ENCODE results near the gene LRP5.
A peak's percentile ranks its signal among the peaks of the same experiment; 100 is the strongest.

LRP5 gene

GRCh38 chr11:68403424-68403823, 91.0 kb downstream of the LRP5 start:
- H4K8ac ChIP-seq (ENCODE audit: low read depth, low read length), result no peak overlapping the region
- H2AFZ ChIP-seq (ENCODE audit: low read length), result no peak overlapping the region
- H3K14ac ChIP-seq (ENCODE audit: low read length), result no peak overlapping the region
- WGBS, 2 donors (ENCODE audit: extremely low coverage in 2 of 2, insufficient read length in 2 of 2, insufficient replicate concordance in 1 of 2), result no CpG with 5 or more reads among the region's 18 CpGs
- H3K27ac ChIP-seq (replicated peaks; ENCODE audit: low read length), result no peak overlapping the region
- no peaks in the 10 kb centered on the region for H3K79me1 ChIP-seq (ENCODE audit: low read depth, low read length)
- H3K4me3 ChIP-seq (ENCODE audit: low read length in 2 of 2), result no peak overlapping the region
- H2BK5ac ChIP-seq (ENCODE audit: low read length), result no peak overlapping the region
- no peak for DNase-seq (ENCODE audit: low spot score)
- H2BK12ac ChIP-seq (ENCODE audit: low read length), result no peak overlapping the region
- no peak overlapping the region for H4K91ac ChIP-seq (ENCODE audit: low read depth, low read length, poor library complexity)
- peaks cover 17 to 59% of the 10 kb centered on the region in 2 donors for H3K36me3 ChIP-seq (replicated peaks in 1 of 2; ENCODE audit: control insufficient read depth in 2 of 2, insufficient read depth in 2 of 2, low read length in 2 of 2)
- H3K9ac ChIP-seq (ENCODE audit: low read depth, low read length, poor library complexity), result no peak overlapping the region
- no peak overlapping the region for H3K4ac ChIP-seq (ENCODE audit: low read length)
- no peak overlapping the region for H3K23ac ChIP-seq (ENCODE audit: low read depth, low read length, poor library complexity)
- no peaks in the 10 kb centered on the region for H3K4me1 ChIP-seq (ENCODE audit: control insufficient read depth in 2 of 2, insufficient read depth in 1 of 2, low read depth in 1 of 2, low read length in 2 of 2)
- no peak overlapping the region for H3K4me2 ChIP-seq (ENCODE audit: insufficient read depth, low read length, poor library complexity, severe bottlenecking)
- H3K9me3 ChIP-seq (replicated peaks in 1 of 2; ENCODE audit: control insufficient read depth in 2 of 2, insufficient read depth in 1 of 2, low read depth in 1 of 2, low read length in 2 of 2), result no peaks in the 10 kb centered on the region
- no peak overlapping the region for H2BK120ac ChIP-seq (ENCODE audit: low read depth, low read length)
- no peaks in the 10 kb centered on the region for H3K27me3 ChIP-seq (ENCODE audit: control insufficient read depth in 3 of 3, insufficient read depth in 3 of 3, low read depth in 1 of 3, low read length in 3 of 3)
- H2AK5ac ChIP-seq (ENCODE audit: low read depth, low read length), result no peak overlapping the region
- no peak overlapping the region for H3K18ac ChIP-seq (ENCODE audit: low read length)
- no peak overlapping the region for H2BK15ac ChIP-seq (ENCODE audit: low read length)

- no peaks in the 10 kb centered on the region for H3K4me1 ChIP-seq (ENCODE audit: control insufficient read depth in 2 of 2, insufficient read depth in 1 of 2, low read depth in 1 of 2, low read length in 2 of 2)
- H3K18ac ChIP-seq (ENCODE audit: low read length), result no peak overlapping the region
- H3K4ac ChIP-seq (ENCODE audit: low read length), result no peak overlapping the region
- H2BK120ac ChIP-seq (ENCODE audit: low read depth, low read length), result no peak overlapping the region
- no peak overlapping the region for H3K4me2 ChIP-seq (ENCODE audit: insufficient read depth, low read length, poor library complexity, severe bottlenecking)
- no peak overlapping the region for H3K4me3 ChIP-seq (ENCODE audit: low read length in 2 of 2)
- no peak overlapping the region for H2BK5ac ChIP-seq (ENCODE audit: low read length)
- no peak overlapping the region for H3K9ac ChIP-seq (ENCODE audit: low read depth, low read length, poor library complexity)
- no CpG with 5 or more reads among the region's 12 CpGs for WGBS, 2 donors (ENCODE audit: extremely low coverage in 2 of 2, insufficient read length in 2 of 2, insufficient replicate concordance in 1 of 2)
- H3K9me3 ChIP-seq (replicated peaks in 1 of 2; ENCODE audit: control insufficient read depth in 2 of 2, insufficient read depth in 1 of 2, low read depth in 1 of 2, low read length in 2 of 2), result no peaks in the 10 kb centered on the region
- no peak overlapping the region for H2BK15ac ChIP-seq (ENCODE audit: low read length)
- peaks cover 19 to 63% of the 10 kb centered on the region in 2 donors for H3K36me3 ChIP-seq (replicated peaks in 1 of 2; ENCODE audit: control insufficient read depth in 2 of 2, insufficient read depth in 2 of 2, low read length in 2 of 2)
- H2AK5ac ChIP-seq (ENCODE audit: low read depth, low read length), result no peak overlapping the region
- peak overlapping the region; percentile 65 for H3K23ac ChIP-seq (ENCODE audit: low read depth, low read length, poor library complexity)
- H3K79me1 ChIP-seq (ENCODE audit: low read depth, low read length), result no peaks in the 10 kb centered on the region
- no peak overlapping the region for H4K8ac ChIP-seq (ENCODE audit: low read depth, low read length)
- H2BK12ac ChIP-seq (ENCODE audit: low read length), result no peak overlapping the region
- no peaks in the 10 kb centered on the region for H3K27me3 ChIP-seq (ENCODE audit: control insufficient read depth in 3 of 3, insufficient read depth in 3 of 3, low read depth in 1 of 3, low read length in 3 of 3)
- peak overlapping the region; percentile 14 for H3K14ac ChIP-seq (ENCODE audit: low read length)
- DNase-seq (ENCODE audit: low spot score), result no peak
- H3K27ac ChIP-seq (replicated peaks; ENCODE audit: low read length), result no peak overlapping the region
- H4K91ac ChIP-seq (ENCODE audit: low read depth, low read length, poor library complexity), result no peak overlapping the region
- H2AFZ ChIP-seq (ENCODE audit: low read length), result no peak overlapping the region
Measured at GRCh38 chr11:68403831-68404230, 91.4 kb downstream of the LRP5 start.

GRCh38 chr11:68406324-68407313, 94.2 kb downstream of the LRP5 start:
- Histone ChIP-seq H3K23ac (ENCODE audit: low read depth, low read length, poor library complexity) (no peak overlapping the region), H2AFZ (ENCODE audit: low read length) (no peak overlapping the region), H3K4me1 (ENCODE audit: control insufficient read depth in 2 of 2, insufficient read depth in 1 of 2, low read depth in 1 of 2, low read length in 2 of 2) (no peaks in the 10 kb centered on the region), H3K27ac (replicated peaks; ENCODE audit: low read length) (no peak overlapping the region), H3K36me3 (replicated peaks in 1 of 2; ENCODE audit: control insufficient read depth in 2 of 2, insufficient read depth in 2 of 2, low read length in 2 of 2) (peaks cover 36 to 81% of the 10 kb centered on the region in 2 donors), H3K9me3 (replicated peaks in 1 of 2; ENCODE audit: control insufficient read depth in 2 of 2, insufficient read depth in 1 of 2, low read depth in 1 of 2, low read length in 2 of 2) (no peaks in the 10 kb centered on the region), H2AK5ac (ENCODE audit: low read depth, low read length) (no peak overlapping the region), H2BK5ac (ENCODE audit: low read length) (no peak overlapping the region), H2BK15ac (ENCODE audit: low read length) (no peak overlapping the region), H3K79me1 (ENCODE audit: low read depth, low read length) (no peaks in the 10 kb centered on the region), H3K4me2 (ENCODE audit: insufficient read depth, low read length, poor library complexity, severe bottlenecking) (no peak overlapping the region), H3K4me3 (ENCODE audit: low read length in 2 of 2) (no peak overlapping the region), H4K8ac (ENCODE audit: low read depth, low read length) (no peak overlapping the region), H4K91ac (ENCODE audit: low read depth, low read length, poor library complexity) (no peak overlapping the region), H3K4ac (ENCODE audit: low read length) (no peak overlapping the region), H2BK120ac (ENCODE audit: low read depth, low read length) (no peak overlapping the region), H3K18ac (ENCODE audit: low read length) (no peak overlapping the region), H3K9ac (ENCODE audit: low read depth, low read length, poor library complexity) (no peak overlapping the region), H3K14ac (ENCODE audit: low read length) (no peak overlapping the region), H3K27me3 (ENCODE audit: control insufficient read depth in 3 of 3, insufficient read depth in 3 of 3, low read depth in 1 of 3, low read length in 3 of 3) (no peaks in the 10 kb centered on the region), H2BK12ac (ENCODE audit: low read length) (no peak overlapping the region)
- no CpG with 5 or more reads among the region's 34 CpGs for WGBS, 2 donors (ENCODE audit: extremely low coverage in 2 of 2, insufficient read length in 2 of 2, insufficient replicate concordance in 1 of 2)
- no peak for DNase-seq (ENCODE audit: low spot score)

- Histone ChIP-seq H3K4me2 (ENCODE audit: insufficient read depth, low read length, poor library complexity, severe bottlenecking) (no peak overlapping the region), H3K18ac (ENCODE audit: low read length) (no peak overlapping the region), H3K9ac (ENCODE audit: low read depth, low read length, poor library complexity) (no peak overlapping the region), H2AK5ac (ENCODE audit: low read depth, low read length) (no peak overlapping the region), H4K91ac (ENCODE audit: low read depth, low read length, poor library complexity) (no peak overlapping the region), H3K79me1 (ENCODE audit: low read depth, low read length) (no peaks in the 10 kb centered on the region), H3K23ac (ENCODE audit: low read depth, low read length, poor library complexity) (no peak overlapping the region), H3K14ac (ENCODE audit: low read length) (no peak overlapping the region), H2BK15ac (ENCODE audit: low read length) (no peak overlapping the region), H2BK12ac (ENCODE audit: low read length) (no peak overlapping the region), H3K4ac (ENCODE audit: low read length) (no peak overlapping the region), H2BK5ac (ENCODE audit: low read length) (no peak overlapping the region), H4K8ac (ENCODE audit: low read depth, low read length) (no peak overlapping the region), H3K27me3 (ENCODE audit: control insufficient read depth in 3 of 3, insufficient read depth in 3 of 3, low read depth in 1 of 3, low read length in 3 of 3) (no peaks in the 10 kb centered on the region), H2BK120ac (ENCODE audit: low read depth, low read length) (no peak overlapping the region), H3K36me3 (replicated peaks in 1 of 2; ENCODE audit: control insufficient read depth in 2 of 2, insufficient read depth in 2 of 2, low read length in 2 of 2) (peaks cover 48 to 84% of the 10 kb centered on the region in 2 donors), H3K4me3 (ENCODE audit: low read length in 2 of 2) (no peak overlapping the region), H3K4me1 (ENCODE audit: control insufficient read depth in 2 of 2, insufficient read depth in 1 of 2, low read depth in 1 of 2, low read length in 2 of 2) (no peaks in the 10 kb centered on the region), H2AFZ (ENCODE audit: low read length) (no peak overlapping the region), H3K9me3 (replicated peaks in 1 of 2; ENCODE audit: control insufficient read depth in 2 of 2, insufficient read depth in 1 of 2, low read depth in 1 of 2, low read length in 2 of 2) (no peaks in the 10 kb centered on the region), H3K27ac (replicated peaks; ENCODE audit: low read length) (no peak overlapping the region)
- DNase-seq (ENCODE audit: low spot score), result no peak
- WGBS, 2 donors (ENCODE audit: extremely low coverage in 2 of 2, insufficient read length in 2 of 2, insufficient replicate concordance in 1 of 2), result no CpG with 5 or more reads among the region's 9 CpGs
Measured at GRCh38 chr11:68408512-68408911, 96.1 kb downstream of the LRP5 start.

Measured in neuronal stem cell (in vitro differentiated cells).